ENCODE measurements around the gene PGAP2. TPM values are rescaled to one million over a fixed set of nuclear protein-coding genes. Genes with fewer than 3 reads are reported as not detected.

Gene PGAP2
- total RNA-seq, 3 donors from 2014 or later = 12.3 to 24.3 (median 20.6) TPM

DNA sequence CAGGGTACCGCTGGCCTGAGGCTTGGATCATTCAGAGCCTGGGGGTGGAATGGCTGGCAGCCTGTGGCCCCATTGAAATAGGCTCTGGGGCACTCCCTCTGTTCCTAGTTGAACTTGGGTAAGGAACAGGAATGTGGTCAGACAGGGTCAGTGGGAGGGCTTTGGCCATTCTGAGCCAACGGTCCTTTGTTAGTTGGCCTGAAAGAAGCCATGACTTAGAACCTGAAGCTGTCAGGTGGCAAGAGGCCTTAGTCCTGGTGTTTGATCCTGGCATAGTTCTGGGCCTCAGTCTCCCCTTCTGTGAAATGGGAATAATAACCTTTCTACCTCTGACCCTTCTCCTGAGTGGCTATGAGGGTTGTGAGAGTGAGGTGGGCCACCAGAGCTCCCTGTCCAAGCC is 8.3 kb downstream of the PGAP2 start:
- no peak for DNase-seq (ENCODE audit: low spot score in 2 of 2)
- Histone ChIP-seq H3K4me3 (no peak overlapping the region), H3K9me3 (no peaks in the 10 kb centered on the region), H3K27ac (peak overlapping the region in 1 of 2 donors; percentile 40), H3K36me3 (no peaks in the 10 kb centered on the region), H3K27me3 (no peaks in the 10 kb centered on the region), H3K4me1 (no peaks in the 10 kb centered on the region)
- TF ChIP-seq POLR2AphosphoS5 (IDR thresholded peaks at IDR 0.05) = no peak
- TF ChIP-seq POLR2A (IDR thresholded peaks at IDR 0.05) = no peak
- TF ChIP-seq, protein P1, sequence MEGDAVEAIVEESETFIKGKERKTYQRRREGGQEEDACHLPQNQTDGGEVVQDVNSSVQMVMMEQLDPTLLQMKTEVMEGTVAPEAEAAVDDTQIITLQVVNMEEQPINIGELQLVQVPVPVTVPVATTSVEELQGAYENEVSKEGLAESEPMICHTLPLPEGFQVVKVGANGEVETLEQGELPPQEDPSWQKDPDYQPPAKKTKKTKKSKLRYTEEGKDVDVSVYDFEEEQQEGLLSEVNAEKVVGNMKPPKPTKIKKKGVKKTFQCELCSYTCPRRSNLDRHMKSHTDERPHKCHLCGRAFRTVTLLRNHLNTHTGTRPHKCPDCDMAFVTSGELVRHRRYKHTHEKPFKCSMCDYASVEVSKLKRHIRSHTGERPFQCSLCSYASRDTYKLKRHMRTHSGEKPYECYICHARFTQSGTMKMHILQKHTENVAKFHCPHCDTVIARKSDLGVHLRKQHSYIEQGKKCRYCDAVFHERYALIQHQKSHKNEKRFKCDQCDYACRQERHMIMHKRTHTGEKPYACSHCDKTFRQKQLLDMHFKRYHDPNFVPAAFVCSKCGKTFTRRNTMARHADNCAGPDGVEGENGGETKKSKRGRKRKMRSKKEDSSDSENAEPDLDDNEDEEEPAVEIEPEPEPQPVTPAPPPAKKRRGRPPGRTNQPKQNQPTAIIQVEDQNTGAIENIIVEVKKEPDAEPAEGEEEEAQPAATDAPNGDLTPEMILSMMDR (IDR thresholded peaks at IDR 0.05) = no peak
- intact Hi-C loops (cut with DNase I; ENCODE audit: low total_unique reads) = no loop called here

DNA sequence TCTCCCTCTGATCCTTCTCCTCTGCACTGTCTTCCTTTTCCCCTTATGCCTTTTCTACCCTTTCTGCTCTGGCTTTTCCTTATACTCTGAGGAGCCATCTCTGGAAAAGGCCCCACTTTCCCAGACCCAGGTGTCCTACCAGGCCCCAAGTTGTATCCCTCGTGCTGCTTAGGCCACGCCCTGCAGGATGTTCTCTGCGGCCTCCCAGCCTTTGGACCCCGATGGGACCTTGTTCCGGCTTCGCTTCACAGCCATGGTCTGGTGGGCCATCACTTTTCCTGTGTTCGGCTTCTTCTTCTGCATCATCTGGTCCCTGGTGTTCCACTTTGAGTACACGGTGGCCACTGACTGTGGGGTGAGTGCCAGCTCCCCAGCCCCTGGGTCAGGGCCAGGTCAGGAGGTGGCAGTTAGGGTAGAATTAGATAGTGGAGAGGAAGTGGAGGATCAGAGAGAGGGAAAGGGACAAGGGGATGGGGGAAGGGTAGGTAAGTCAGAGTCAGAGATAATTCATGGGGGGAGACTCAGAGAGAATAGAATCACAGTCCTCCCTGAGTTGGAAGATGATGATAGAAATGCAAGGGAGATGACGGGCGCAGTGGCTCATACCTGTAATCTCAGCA is 8.9 kb downstream of the PGAP2 start:
- DNase-seq (ENCODE audit: low spot score in 2 of 2) = no peak
- no peak overlapping the region for H3K4me3 ChIP-seq
- TF ChIP-seq POLR2A (IDR thresholded peaks at IDR 0.05) = no peak
- no peaks in the 10 kb centered on the region for H3K9me3 ChIP-seq
- no peaks in the 10 kb centered on the region for H3K4me1 ChIP-seq
- no peaks in the 10 kb centered on the region for H3K27me3 ChIP-seq
- intact Hi-C loops (cut with DNase I; ENCODE audit: low total_unique reads) = no loop called here
- H3K36me3 ChIP-seq = no peaks in the 10 kb centered on the region
- H3K27ac ChIP-seq = peak overlapping the region in 1 of 2 donors; percentile 40

- no peaks in the 10 kb centered on the region for H3K36me3 ChIP-seq
- no peaks in the 10 kb centered on the region for H3K4me1 ChIP-seq
- H3K27ac ChIP-seq = no peak overlapping the region
- intact Hi-C loops (cut with DNase I; ENCODE audit: low total_unique reads) = no loop called here
- no peak overlapping the region for H3K4me3 ChIP-seq
- no peak for TF ChIP-seq POLR2A (IDR thresholded peaks at IDR 0.05)
- no peak for TF ChIP-seq POLR2AphosphoS5 (IDR thresholded peaks at IDR 0.05)
- TF ChIP-seq, protein P1 (IDR thresholded peaks at IDR 0.05) = no peak
- no peak for DNase-seq (ENCODE audit: low spot score in 2 of 2)
- no peaks in the 10 kb centered on the region for H3K9me3 ChIP-seq
- H3K27me3 ChIP-seq = no peaks in the 10 kb centered on the region
These were observed 12.6 kb downstream of the PGAP2 start for GRCh38 chr11:3820971-3821370.

DNA sequence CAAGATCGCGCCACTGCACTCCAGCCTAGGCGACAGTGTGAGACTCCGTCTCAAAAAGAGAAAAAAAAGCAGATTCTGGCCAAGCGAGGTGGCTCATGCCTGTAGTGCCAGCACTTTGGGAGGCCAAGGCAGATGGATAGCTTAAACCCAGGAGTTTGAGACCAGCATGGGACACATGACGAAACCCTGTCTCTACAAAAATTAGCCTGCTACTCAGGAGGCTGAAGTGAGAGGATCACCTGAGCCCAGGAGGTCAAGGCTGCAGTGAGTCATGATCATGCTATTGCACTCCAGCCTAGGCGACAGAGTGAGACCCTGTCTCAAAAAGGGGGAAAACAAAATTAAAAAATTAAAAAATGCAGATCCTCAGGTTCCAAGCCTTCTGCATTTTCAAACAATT is 14.0 kb downstream of the PGAP2 start:
- Histone ChIP-seq H3K9me3 (no peaks in the 10 kb centered on the region), H3K4me1 (no peaks in the 10 kb centered on the region), H3K36me3 (no peaks in the 10 kb centered on the region), H3K27me3 (no peaks in the 10 kb centered on the region), H3K27ac (no peak overlapping the region), H3K4me3 (no peak overlapping the region)
- TF ChIP-seq POLR2A (IDR thresholded peaks at IDR 0.05) (no peak), POLR2AphosphoS5 (IDR thresholded peaks at IDR 0.05) (no peak)
- TF ChIP-seq, protein P1 (IDR thresholded peaks at IDR 0.05) = no peak
- DNase-seq (ENCODE audit: low spot score in 2 of 2) = no peak
- intact Hi-C loops (cut with DNase I; ENCODE audit: low total_unique reads) = no loop called here

GRCh38 chr11:3823303-3823702 is 14.9 kb downstream of the PGAP2 start:
- no peaks in the 10 kb centered on the region for H3K4me1 ChIP-seq
- H3K36me3 ChIP-seq = no peaks in the 10 kb centered on the region
- no peak overlapping the region for H3K27ac ChIP-seq
- intact Hi-C loops (cut with DNase I; ENCODE audit: low total_unique reads) = no loop called here
- H3K27me3 ChIP-seq = no peaks in the 10 kb centered on the region
- H3K9me3 ChIP-seq = no peaks in the 10 kb centered on the region
- TF ChIP-seq, protein P1 (IDR thresholded peaks at IDR 0.05) = no peak
- TF ChIP-seq POLR2AphosphoS5 (IDR thresholded peaks at IDR 0.05) = no peak
- no peak for TF ChIP-seq POLR2A (IDR thresholded peaks at IDR 0.05)
- no peak for DNase-seq (ENCODE audit: low spot score in 2 of 2)
- no peak overlapping the region for H3K4me3 ChIP-seq
